Sigmoid colon (tissue), 4 donors: ENCODE data around the gene RMND1.

Source experiments
- CTCF ChIP-seq, 4 experiments: fragments of 450-650 bp in 3 of 4; fragments of 200-600 bp in 1 of 4; IDR thresholded peaks; one replicate each; pipeline ENCODE4 v1.5.1; 2016 to 2019; ENCODE audit warnings: antibody characterized with exemption in 4 of 4, mild to moderate bottlenecking in 3 of 4, moderate library complexity in 2 of 4
- POLR2A ChIP-seq, 2 donors: fragments of 450-650 bp; IDR thresholded peaks; one replicate each; pipeline ENCODE4 v1.6.1; 2016; ENCODE audit warnings: antibody characterized with exemption in 2 of 2, mild to moderate bottlenecking in 2 of 2, moderate library complexity in 2 of 2
- POLR2AphosphoS5 ChIP-seq, 4 donors: sonication (generic); formaldehyde crosslinking; IDR thresholded peaks; one replicate each; pipeline ENCODE4 v1.6.1; 2017; ENCODE audit warnings: antibody characterized with exemption in 4 of 4

GRCh38 chr6:151482290-151482689 is 30.4 kb upstream of the RMND1 start:
- TF ChIP-seq POLR2AphosphoS5 (IDR thresholded peaks at IDR 0.05) (no peak), CTCF (IDR thresholded peaks at IDR 0.05) (no peak), POLR2A (IDR thresholded peaks at IDR 0.05) (no peak)
